Loucy (cell line): ENCODE measurements around the gene ATXN2.

Source experiments
- EZH2phosphoT487 ChIP-seq: fragments of 200-600 bp; IDR thresholded peaks from 2 replicates; pipeline ENCODE4 v1.6.1; 2018; ENCODE audit warnings: antibody characterized with exemption, mild to moderate bottlenecking, moderate library complexity, borderline replicate concordance
- TF ChIP-seq, protein P1 (sequence below): fragments of 200-600 bp; sonication (generic); conservative IDR thresholded peaks from 2 replicates; pipeline ENCODE4 v1.5.1; 2014; ENCODE audit warnings: mild to moderate bottlenecking, antibody characterized with exemption, low read length

- TF ChIP-seq, protein P1, sequence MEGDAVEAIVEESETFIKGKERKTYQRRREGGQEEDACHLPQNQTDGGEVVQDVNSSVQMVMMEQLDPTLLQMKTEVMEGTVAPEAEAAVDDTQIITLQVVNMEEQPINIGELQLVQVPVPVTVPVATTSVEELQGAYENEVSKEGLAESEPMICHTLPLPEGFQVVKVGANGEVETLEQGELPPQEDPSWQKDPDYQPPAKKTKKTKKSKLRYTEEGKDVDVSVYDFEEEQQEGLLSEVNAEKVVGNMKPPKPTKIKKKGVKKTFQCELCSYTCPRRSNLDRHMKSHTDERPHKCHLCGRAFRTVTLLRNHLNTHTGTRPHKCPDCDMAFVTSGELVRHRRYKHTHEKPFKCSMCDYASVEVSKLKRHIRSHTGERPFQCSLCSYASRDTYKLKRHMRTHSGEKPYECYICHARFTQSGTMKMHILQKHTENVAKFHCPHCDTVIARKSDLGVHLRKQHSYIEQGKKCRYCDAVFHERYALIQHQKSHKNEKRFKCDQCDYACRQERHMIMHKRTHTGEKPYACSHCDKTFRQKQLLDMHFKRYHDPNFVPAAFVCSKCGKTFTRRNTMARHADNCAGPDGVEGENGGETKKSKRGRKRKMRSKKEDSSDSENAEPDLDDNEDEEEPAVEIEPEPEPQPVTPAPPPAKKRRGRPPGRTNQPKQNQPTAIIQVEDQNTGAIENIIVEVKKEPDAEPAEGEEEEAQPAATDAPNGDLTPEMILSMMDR = no peak
- TF ChIP-seq EZH2phosphoT487 = no peak
Measured at GRCh38 chr12:111585690-111586089, 13.4 kb downstream of the ATXN2 start.
